NCI-H1436 treated with DMSO at 0.1 percent for 48 hours (cell line): ENCODE data around the gene HAGHL.

Experiments used
- DNase-seq: peaks from one replicate; lab custom pipeline; 2025; lab: John Stamatoyannopoulos, UW

HAGHL gene, protein sequence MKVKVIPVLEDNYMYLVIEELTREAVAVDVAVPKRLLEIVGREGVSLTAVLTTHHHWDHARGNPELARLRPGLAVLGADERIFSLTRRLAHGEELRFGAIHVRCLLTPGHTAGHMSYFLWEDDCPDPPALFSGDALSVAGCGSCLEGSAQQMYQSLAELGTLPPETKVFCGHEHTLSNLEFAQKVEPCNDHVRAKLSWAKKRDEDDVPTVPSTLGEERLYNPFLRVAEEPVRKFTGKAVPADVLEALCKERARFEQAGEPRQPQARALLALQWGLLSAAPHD

DNA sequence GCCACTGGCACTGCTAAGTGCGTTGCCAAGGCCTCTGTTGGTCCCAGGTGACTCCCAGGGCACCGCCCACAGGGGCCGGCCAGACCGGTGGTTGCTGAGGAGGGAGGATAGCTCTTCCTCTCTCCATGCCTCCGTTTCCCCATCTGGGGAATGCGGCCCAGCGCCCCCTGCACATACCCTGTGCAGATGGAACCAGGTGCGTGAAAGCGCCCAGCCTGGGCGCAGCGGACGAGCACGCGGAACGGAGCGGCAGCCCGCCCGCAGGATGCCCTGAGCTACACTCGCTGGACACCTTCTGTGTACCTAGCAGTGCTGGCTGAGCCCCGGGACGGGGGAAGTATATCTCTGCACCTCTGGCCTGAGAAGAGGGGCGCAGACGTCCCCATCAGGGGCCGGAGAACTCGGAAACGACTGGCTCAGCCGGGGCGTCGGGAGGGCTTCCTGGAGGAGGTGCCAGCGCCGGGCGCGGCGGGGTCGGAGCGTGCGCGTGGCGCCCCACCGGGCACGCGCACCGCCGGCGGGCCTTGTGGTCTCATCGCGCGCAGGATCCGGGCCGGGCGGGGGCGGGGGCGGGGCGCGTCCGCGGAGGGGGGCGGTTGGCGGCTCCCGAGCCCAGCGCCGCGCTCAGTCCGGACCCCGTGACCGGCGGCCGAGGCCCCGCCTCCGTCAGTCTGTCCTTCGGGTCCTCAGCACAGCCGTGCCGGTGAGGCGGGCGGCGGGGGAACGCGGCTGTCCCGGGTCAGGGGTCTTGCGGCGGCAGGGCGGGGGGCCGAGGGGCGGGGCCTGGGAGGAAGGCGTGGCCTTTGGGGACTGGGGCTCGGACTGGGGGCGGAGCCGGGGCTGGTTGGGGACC is at the start of gene HAGHL, which contains the start of gene CCDC78:
Gene HAGHL (plus strand): TSS at position 669 of the 853 bp plus-strand sequence. CDS start 404 bp downstream, outside the sequence.
Gene CCDC78 (minus strand): TSS at position 6 of the 853 bp plus-strand sequence. CDS start 76 bp downstream, outside the sequence.
- DNase-seq: no peak

DNA sequence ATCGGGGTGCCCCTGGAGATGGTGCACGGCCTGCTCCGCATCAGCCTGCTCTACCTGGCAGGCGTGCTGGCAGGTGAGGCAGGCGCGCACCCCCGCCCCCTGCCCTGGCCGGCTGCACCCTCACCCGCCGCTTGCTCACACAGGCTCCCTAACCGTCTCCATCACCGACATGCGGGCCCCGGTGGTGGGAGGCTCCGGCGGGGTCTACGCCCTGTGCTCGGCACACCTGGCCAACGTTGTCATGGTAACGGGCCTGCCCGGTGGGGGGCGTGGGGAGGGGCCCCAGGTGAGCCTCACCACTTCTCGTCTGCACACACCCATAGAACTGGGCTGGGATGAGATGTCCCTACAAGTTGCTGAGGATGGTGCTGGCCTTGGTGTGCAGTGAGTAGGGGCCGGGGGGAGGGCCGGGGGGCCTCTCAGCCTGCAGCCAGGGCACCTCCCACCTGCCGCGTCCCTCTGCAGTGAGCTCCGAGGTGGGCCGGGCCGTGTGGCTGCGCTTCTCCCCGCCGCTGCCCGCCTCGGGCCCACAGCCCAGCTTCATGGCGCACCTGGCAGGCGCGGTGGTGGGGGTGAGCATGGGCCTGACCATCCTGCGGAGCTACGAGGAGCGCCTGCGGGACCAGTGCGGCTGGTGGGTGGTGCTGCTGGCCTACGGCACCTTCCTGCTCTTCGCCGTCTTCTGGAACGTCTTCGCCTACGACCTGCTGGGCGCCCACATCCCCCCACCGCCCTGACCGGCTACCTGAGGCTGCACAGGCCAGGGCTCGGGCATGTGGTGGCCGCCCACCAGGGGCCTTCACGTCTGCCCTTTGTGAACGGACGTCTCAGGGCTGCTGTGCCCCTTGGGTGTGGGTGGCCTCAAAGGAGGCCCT is 49.4 kb upstream of the HAGHL start:
- no peak for DNase-seq

- DNase-seq: no peak
Observed at GRCh38 chr16:678209-678857, 48.6 kb upstream of the HAGHL start.

- no peak for DNase-seq
Observed at GRCh38 chr16:678858-679813, 47.8 kb upstream of the HAGHL start.

- DNase-seq: no peak
Observed at GRCh38 chr16:679814-680624, 46.9 kb upstream of the HAGHL start, which contains the start of gene STUB1. Gene STUB1, plus strand, starts transcription at chr16:680410. Its CDS starts 116 bp downstream, at chr16:680526.

DNA sequence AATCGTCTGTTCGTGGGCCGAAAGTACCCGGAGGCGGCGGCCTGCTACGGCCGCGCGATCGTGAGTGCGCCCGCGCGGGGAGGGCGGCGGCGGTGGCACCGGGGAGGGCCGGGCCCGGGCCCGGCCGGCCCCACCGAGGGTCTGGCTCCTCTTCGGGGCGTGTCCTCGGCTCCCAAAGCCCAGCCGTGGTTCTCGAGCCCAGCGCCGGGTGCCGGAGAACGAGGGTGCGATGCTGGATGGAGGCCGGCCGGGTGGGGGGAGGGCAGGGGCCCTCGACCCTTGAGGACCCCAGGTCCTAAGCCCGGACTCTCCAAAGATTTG is 46.3 kb upstream of the HAGHL start:
- DNase-seq: no peak

DNA sequence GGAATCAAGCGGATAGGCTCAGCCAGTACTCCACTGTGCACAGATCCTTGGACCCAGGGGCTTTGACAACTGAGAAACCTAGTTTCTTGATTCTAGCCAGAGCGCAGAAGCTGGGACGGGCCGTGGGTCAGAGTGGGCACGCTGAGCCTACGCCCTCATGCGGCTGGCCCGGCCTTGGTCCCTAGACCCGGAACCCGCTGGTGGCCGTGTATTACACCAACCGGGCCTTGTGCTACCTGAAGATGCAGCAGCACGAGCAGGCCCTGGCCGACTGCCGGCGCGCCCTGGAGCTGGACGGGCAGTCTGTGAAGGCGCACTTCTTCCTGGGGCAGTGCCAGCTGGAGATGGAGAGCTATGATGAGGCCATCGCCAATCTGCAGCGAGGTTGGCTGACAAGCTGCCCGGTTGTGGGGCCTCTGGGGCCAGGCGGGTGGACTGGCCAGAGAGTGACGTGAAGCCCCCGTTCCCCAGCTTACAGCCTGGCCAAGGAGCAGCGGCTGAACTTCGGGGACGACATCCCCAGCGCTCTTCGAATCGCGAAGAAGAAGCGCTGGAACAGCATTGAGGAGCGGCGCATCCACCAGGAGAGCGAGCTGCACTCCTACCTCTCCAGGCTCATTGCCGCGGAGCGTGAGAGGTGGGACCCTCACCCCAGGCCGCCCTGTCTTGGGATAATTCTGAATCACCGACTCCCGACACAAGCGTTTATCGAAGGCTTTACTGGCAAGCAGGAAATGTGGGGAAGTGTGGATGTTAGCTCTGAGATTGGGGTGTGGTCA is 45.8 kb upstream of the HAGHL start:
- DNase-seq: no peak

GRCh38 chr16:681746-682427 is 45.0 kb upstream of the HAGHL start:
- no peak for DNase-seq

DNA sequence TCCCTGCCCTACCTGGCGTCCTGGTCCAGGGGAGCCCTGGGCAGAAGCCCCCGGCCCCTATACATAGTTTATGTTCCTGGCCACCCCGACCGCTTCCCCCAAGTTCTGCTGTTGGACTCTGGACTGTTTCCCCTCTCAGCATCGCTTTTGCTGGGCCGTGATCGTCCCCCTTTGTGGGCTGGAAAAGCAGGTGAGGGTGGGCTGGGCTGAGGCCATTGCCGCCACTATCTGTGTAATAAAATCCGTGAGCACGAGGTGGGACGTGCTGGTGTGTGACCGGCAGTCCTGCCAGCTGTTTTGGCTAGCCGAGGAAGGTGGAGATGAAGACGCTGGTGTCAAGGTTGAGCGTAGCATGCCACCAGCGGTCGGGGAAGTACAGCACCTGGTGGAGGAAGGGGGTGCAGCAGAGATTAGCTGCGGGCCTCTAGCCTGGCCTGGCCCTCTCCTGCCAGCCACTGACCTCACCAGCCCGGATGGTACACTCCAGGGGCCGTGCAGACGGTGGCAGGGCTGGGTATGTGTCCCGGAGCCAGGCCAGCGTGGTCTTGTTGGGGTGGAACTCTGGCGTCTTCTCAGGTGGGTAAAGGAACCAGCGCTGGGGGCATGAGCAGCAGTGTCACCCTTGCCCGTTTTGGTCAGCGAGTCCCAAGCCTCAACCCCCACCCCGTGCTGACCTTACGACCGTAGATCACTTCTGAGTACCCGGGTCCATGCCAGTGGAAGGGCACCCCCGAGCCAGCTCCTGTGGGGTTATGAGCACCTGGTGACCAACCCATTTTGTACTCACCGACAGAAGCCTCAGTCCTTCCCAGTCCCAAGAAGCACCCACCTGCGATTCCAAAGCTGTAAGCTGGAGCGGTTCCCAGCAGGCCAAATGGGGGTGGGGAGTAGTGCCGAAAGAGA is 44.2 kb upstream of the HAGHL start:
- no peak for DNase-seq

DNA sequence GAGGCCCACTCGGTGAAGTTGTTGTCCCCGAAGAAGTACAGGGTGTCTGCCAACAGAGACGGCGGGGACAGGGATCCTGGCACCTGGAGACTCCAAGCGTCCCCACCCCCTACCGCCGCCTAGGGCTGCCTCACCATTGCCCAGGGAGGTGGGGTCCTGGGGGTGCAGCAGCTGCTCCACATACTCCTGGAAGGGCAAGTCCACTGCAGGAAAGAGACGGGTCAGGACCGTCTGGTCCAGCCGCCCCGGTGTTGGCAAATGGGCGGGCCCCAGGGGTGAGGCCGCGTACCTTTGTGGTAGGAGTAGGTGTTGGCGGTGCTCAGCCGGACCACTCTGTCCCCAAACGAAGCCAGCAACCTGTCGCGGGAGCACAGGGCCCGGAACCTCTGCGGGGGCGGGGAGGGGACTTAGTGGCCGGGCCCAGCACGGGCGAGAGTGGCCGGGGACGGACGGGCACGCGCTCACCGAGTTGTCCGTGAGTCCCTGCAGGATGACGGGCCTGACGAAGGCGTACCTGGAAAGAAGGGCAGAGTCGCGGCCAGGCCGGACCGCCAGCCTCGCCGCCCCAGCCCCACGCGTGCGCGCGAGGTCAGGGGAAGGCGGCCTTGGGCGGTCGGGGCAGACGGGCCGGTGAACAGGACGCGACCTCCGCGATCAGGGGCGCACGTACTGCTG is 43.4 kb upstream of the HAGHL start:
- no peak for DNase-seq

- peak; percentile 60 for DNase-seq
Observed at GRCh38 chr16:684071-684794, 42.7 kb upstream of the HAGHL start, which contains the start of gene JMJD8. Gene JMJD8, minus strand, starts transcription at chr16:684334. Its CDS starts 15 bp downstream, at chr16:684319.

GRCh38 chr16:684961-685696 is 41.8 kb upstream of the HAGHL start:
- DNase-seq: no peak

- no peak for DNase-seq
Observed at GRCh38 chr16:685967-686366, 40.9 kb upstream of the HAGHL start.

DNA sequence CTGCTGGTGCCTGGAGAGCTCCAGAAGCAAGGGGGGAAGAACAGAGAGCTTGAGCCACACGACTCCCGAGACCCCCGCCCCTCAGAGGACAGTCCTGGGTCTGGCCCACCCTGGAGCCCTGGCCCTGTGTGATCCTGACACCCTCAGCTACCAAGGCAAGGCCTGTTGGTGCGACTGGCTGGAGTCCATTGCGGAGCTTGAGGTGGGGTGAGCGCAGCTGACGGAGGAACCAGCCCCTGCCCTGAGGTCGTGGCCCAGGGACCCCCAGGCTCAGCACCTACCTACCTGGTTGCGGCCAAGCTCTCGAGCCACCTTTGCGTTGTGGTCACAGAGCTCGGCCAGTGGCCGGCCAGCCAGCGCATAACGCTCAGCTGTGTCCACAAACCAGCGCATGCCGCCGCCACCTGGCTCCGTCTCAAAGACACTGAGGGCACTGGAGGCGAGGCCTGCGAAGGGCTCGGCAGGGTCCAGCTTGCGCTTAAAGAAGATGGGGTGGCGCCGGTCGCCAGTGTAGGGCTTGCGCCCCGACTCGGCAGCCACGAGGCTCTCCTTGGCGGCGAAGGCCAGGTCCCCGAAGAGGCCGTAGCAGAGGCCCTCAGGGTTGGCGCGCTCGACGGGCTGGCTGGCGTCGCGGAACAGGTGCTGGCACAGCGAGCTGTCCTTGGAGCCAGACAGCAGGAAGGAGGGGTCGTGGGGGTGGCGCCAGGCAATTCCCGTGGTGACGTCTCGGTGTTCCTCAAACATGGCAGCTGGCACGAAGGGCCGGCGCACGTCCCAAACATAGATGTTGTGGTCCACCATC is 40.2 kb upstream of the HAGHL start:
- DNase-seq: no peak
